A673 (cell line): ENCODE data around the gene PID1. TPM values are rescaled to one million over a fixed set of nuclear protein-coding genes. Genes with fewer than 3 reads are reported as not detected.

ENCODE experiments used
- BruUV-seq: library from RNA; stranded (reverse); fragments of 400-500 nt; replicated peaks from 2 replicates; lab custom pipeline; 2021; lab: Mats Ljungman, UMichigan
- CTCF ChIA-PET: fragments of 300-600 bp; sonication (Branson Sonifier 250); formaldehyde crosslinking; loops from one replicate; lab custom pipeline; 2022; ENCODE audit warnings: antibody characterized with exemption; lab: Charles Lee
- POLR2A ChIA-PET: fragments of 300-600 bp; sonication (Branson Sonifier 250); formaldehyde crosslinking; loops from one replicate; lab custom pipeline; 2022; ENCODE audit warnings: antibody characterized with exemption; ENCODE audit not compliant: low non-redundant PET; lab: Charles Lee
- DNase-seq: peaks from one replicate; pipeline ENCODE4 v3.0.0-alpha.2; 2015; ENCODE audit warnings: low spot score
- H3K27ac ChIP-seq: fragments of 200-600 bp; sonication (generic); 2 replicates; pipeline ENCODE4 v1.5.1; 2016; ENCODE audit warnings: mixed run types, low read depth, mild to moderate bottlenecking, mixed read lengths, antibody characterized with exemption, low read length; ENCODE audit not compliant: poor library complexity, severe bottlenecking
- H3K27me3 ChIP-seq: fragments of 200-600 bp; sonication (generic); replicated peaks from 2 replicates; pipeline ENCODE4 v1.6.1; 2017; ENCODE audit warnings: mixed run types, low read depth, mild to moderate bottlenecking, mixed read lengths, antibody characterized with exemption, low read length; ENCODE audit not compliant: insufficient read depth, poor library complexity
- H3K36me3 ChIP-seq: fragments of 200-600 bp; sonication (generic); 2 replicates; pipeline ENCODE4 v1.6.1; 2016; ENCODE audit warnings: mixed run types, mild to moderate bottlenecking, mixed read lengths, antibody characterized with exemption, low read length; ENCODE audit not compliant: insufficient read depth, poor library complexity, severe bottlenecking
- H3K4me1 ChIP-seq: fragments of 200-600 bp; sonication (generic); 2 replicates; pipeline ENCODE4 v1.6.1; 2017; ENCODE audit warnings: mixed run types, mild to moderate bottlenecking, mixed read lengths, antibody characterized with exemption, low read length; ENCODE audit not compliant: insufficient read depth, poor library complexity, severe bottlenecking
- H3K4me3 ChIP-seq: fragments of 200-600 bp; sonication (generic); 2 replicates; pipeline ENCODE4 v1.5.1; 2016; ENCODE audit warnings: low read depth, mixed run types, mild to moderate bottlenecking, mixed read lengths, low read length; ENCODE audit not compliant: poor library complexity, severe bottlenecking
- H3K9me3 ChIP-seq: fragments of 200-600 bp; sonication (generic); 2 replicates; pipeline ENCODE4 v1.6.1; 2016; ENCODE audit warnings: mixed run types, low read depth, mild to moderate bottlenecking, mixed read lengths, antibody characterized with exemption, low read length; ENCODE audit not compliant: poor library complexity, severe bottlenecking
- EZH2 ChIP-seq: fragments of 200-600 bp; sonication (generic); IDR thresholded peaks from 2 replicates; pipeline ENCODE4 v1.6.1; 2017; ENCODE audit warnings: borderline replicate concordance, low read depth, mild to moderate bottlenecking, mixed read lengths, antibody characterized with exemption, low read length; ENCODE audit not compliant: poor library complexity, severe bottlenecking
- intact Hi-C: fragments of 100-400 bp; cut with micrococcal nuclease; formaldehyde crosslinking; loops from one replicate; pipeline ENCODE4 v1.10.0; 2022; ENCODE audit not compliant: unreplicated experiment
- total RNA-seq: library from RNA; stranded (reverse); gene quantifications from 2 replicates; pipeline ENCODE4 v1.2.3, GENCODE V29; 2021
- TF ChIP-seq, protein P1 (sequence below): fragments of 300-800, 200-600 bp; sonication (generic); conservative IDR thresholded peaks from 2 replicates; pipeline ENCODE4 v1.5.1; 2017; ENCODE audit warnings: low read depth, mild to moderate bottlenecking, antibody characterized with exemption, low read length, moderate library complexity, mixed read lengths

The PID1 gene
- total RNA-seq, 1 experiment from 2014 or later = 1.5 TPM

GRCh38 chr2:229027353-229028105 is 243.6 kb downstream of the PID1 start:
- no peak for DNase-seq
- Histone ChIP-seq H3K27ac (no peak overlapping the region), H3K27me3 (no peaks in the 10 kb centered on the region), H3K4me3 (no peak overlapping the region), H3K4me1 (no peaks in the 10 kb centered on the region), H3K9me3 (no peaks in the 10 kb centered on the region), H3K36me3 (no peaks in the 10 kb centered on the region)
- TF ChIP-seq, protein P1, sequence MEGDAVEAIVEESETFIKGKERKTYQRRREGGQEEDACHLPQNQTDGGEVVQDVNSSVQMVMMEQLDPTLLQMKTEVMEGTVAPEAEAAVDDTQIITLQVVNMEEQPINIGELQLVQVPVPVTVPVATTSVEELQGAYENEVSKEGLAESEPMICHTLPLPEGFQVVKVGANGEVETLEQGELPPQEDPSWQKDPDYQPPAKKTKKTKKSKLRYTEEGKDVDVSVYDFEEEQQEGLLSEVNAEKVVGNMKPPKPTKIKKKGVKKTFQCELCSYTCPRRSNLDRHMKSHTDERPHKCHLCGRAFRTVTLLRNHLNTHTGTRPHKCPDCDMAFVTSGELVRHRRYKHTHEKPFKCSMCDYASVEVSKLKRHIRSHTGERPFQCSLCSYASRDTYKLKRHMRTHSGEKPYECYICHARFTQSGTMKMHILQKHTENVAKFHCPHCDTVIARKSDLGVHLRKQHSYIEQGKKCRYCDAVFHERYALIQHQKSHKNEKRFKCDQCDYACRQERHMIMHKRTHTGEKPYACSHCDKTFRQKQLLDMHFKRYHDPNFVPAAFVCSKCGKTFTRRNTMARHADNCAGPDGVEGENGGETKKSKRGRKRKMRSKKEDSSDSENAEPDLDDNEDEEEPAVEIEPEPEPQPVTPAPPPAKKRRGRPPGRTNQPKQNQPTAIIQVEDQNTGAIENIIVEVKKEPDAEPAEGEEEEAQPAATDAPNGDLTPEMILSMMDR = no peak
- no peak for TF ChIP-seq EZH2
- ChIA-PET CTCF (no interaction called here), POLR2A (no interaction called here)
- no TSS peak for BruUV-seq
- intact Hi-C loops = no loop called here

DNA sequence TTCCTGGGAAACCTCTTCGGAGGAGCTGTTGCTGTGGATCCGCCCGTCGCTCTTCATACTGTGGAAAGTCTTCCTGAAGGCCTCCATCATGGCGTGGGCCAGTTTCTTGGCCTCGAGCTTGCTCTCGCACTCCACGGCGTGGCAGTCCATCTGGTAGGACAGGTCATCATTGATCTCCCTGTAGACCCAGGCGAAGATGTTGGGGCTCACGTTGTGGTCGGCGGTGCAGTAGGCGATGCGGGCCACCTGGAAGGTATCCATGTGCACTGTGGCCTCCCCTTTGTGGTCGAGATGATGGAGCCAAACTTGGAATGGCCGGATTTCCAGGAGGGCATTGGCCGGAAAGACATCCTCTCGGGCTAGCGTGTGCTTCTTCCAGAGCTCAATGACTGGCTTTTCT is 245.4 kb downstream of the PID1 start:
- TF ChIP-seq, protein P1 = no peak
- no peak for TF ChIP-seq EZH2
- ChIA-PET CTCF (no interaction called here), POLR2A (no interaction called here)

GRCh38 chr2:229022652-229023051 is 248.4 kb downstream of the PID1 start:
- Histone ChIP-seq H3K4me1 (no peaks in the 10 kb centered on the region), H3K27ac (no peak overlapping the region), H3K36me3 (no peaks in the 10 kb centered on the region), H3K27me3 (no peaks in the 10 kb centered on the region), H3K4me3 (no peak overlapping the region), H3K9me3 (no peaks in the 10 kb centered on the region)
- no peak for TF ChIP-seq EZH2
- TF ChIP-seq, protein P1 = no peak
- POLR2A ChIA-PET = no interaction called here
- DNase-seq = no peak
- BruUV-seq = no TSS peak
- CTCF ChIA-PET = no interaction called here
- intact Hi-C loops = no loop called here

More for the DNA sequence above, 245.4 kb downstream of the PID1 start:
- H3K4me1 ChIP-seq = no peaks in the 10 kb centered on the region
- no TSS peak for BruUV-seq
- no peaks in the 10 kb centered on the region for H3K27me3 ChIP-seq
- DNase-seq = no peak
- intact Hi-C loops = no loop called here
- H3K4me3 ChIP-seq = no peak overlapping the region
- H3K27ac ChIP-seq = no peak overlapping the region
- H3K9me3 ChIP-seq = no peaks in the 10 kb centered on the region
- H3K36me3 ChIP-seq = no peaks in the 10 kb centered on the region
